ENCODE results near the gene DENND1A.

DENND1A gene

DNA sequence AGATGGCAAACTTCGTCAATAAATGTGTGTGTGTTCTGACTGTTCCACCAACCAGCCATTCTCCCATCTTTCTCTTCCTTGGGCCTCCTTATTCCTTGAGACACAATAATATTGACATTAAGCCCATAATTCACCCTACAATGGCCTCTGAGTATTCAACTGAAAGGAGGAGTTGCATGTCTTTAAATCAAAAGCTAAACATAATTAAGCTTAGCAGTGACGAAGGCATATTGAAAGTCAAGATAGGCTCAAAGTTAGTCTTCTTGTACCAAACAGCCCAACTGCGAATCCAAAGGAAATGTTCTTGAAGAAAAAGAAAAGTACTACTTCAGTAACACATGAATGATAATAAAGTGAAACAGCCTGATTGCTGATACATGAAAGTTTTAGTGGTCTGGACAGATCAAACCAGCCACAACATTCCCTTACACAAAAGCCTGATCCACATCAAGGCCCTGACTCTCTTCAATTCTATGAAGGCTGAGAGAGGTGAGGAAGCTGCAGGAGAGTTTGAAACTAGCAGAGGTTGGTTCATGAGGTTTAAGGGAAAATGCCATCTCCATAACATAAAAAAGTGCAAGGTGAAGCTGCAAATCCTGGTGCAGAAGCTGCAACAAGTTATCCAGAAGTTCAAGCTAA, 81.4 kb downstream of the DENND1A start:
- TF ChIP-seq TAF1 (IDR thresholded peaks at IDR 0.05; ENCODE audit: borderline replicate concordance, insufficient read depth, low read length), result no peak
- TF ChIP-seq POLR2AphosphoS5 (IDR thresholded peaks at IDR 0.05; ENCODE audit: low read depth, low read length), result no peak
- no peak for TF ChIP-seq FOXP2 (optimal IDR thresholded peaks at IDR 0.05; ENCODE audit: borderline replicate concordance, extremely low read depth, extremely low read length, insufficient read depth)
- no peak for TF ChIP-seq SIN3A (IDR thresholded peaks at IDR 0.05; ENCODE audit: borderline replicate concordance, insufficient read depth, low read length)
- TF ChIP-seq, protein P1, sequence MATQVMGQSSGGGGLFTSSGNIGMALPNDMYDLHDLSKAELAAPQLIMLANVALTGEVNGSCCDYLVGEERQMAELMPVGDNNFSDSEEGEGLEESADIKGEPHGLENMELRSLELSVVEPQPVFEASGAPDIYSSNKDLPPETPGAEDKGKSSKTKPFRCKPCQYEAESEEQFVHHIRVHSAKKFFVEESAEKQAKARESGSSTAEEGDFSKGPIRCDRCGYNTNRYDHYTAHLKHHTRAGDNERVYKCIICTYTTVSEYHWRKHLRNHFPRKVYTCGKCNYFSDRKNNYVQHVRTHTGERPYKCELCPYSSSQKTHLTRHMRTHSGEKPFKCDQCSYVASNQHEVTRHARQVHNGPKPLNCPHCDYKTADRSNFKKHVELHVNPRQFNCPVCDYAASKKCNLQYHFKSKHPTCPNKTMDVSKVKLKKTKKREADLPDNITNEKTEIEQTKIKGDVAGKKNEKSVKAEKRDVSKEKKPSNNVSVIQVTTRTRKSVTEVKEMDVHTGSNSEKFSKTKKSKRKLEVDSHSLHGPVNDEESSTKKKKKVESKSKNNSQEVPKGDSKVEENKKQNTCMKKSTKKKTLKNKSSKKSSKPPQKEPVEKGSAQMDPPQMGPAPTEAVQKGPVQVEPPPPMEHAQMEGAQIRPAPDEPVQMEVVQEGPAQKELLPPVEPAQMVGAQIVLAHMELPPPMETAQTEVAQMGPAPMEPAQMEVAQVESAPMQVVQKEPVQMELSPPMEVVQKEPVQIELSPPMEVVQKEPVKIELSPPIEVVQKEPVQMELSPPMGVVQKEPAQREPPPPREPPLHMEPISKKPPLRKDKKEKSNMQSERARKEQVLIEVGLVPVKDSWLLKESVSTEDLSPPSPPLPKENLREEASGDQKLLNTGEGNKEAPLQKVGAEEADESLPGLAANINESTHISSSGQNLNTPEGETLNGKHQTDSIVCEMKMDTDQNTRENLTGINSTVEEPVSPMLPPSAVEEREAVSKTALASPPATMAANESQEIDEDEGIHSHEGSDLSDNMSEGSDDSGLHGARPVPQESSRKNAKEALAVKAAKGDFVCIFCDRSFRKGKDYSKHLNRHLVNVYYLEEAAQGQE (IDR thresholded peaks at IDR 0.05; ENCODE audit: insufficient read depth in 1 of 2, low read depth in 2 of 2, low read length in 2 of 2), result no peak

DNA sequence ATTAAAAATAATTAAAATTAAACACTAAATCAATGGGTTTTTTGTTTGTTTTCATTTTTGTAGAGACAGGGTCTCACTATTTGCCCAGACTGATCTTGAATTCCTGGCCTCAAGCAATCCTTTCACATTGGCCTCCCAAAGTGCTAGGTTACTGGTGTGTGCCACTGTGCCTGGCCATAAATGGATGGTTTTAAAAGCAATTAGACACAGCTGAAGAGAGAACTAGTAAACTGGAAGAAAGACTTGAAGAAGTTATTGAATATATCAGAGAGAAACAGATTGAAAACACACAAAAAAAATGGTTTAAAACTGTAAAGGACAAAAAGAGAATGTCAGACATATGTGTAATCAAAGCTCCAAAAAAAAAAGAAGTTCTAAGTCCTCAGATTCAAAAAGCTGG, 83.0 kb downstream of the DENND1A start:
- TF ChIP-seq POLR2AphosphoS5 (IDR thresholded peaks at IDR 0.05; ENCODE audit: low read depth, low read length) (no peak), SIN3A (IDR thresholded peaks at IDR 0.05; ENCODE audit: borderline replicate concordance, insufficient read depth, low read length) (no peak), TAF1 (IDR thresholded peaks at IDR 0.05; ENCODE audit: borderline replicate concordance, insufficient read depth, low read length) (no peak), FOXP2 (optimal IDR thresholded peaks at IDR 0.05; ENCODE audit: borderline replicate concordance, extremely low read depth, extremely low read length, insufficient read depth) (no peak)
- TF ChIP-seq, protein P1 (IDR thresholded peaks at IDR 0.05; ENCODE audit: insufficient read depth in 1 of 2, low read depth in 2 of 2, low read length in 2 of 2), result no peak

DNA sequence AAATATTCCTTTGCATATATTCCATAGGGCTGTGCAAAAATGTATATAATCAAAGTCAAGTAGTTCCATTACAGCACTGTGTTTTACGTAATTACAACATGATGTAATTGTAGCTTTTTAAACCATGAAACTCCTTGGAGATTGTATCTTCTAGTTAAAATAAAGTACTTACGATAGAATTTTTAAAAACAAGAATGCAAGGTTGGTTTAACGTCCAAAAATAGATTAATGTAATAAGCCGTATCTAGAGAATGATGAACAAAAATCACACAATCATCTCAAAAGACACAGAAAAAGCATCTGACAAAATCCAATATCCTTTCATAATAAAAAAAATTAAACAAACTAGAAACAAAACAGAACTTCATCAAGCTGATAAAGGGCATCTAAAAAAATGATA, 86.2 kb downstream of the DENND1A start:
- TF ChIP-seq, protein P1 (IDR thresholded peaks at IDR 0.05; ENCODE audit: insufficient read depth in 1 of 2, low read depth in 2 of 2, low read length in 2 of 2), result no peak
- TF ChIP-seq TAF1 (IDR thresholded peaks at IDR 0.05; ENCODE audit: borderline replicate concordance, insufficient read depth, low read length) (no peak), POLR2AphosphoS5 (IDR thresholded peaks at IDR 0.05; ENCODE audit: low read depth, low read length) (no peak), FOXP2 (optimal IDR thresholded peaks at IDR 0.05; ENCODE audit: borderline replicate concordance, extremely low read depth, extremely low read length, insufficient read depth) (no peak)

DNA sequence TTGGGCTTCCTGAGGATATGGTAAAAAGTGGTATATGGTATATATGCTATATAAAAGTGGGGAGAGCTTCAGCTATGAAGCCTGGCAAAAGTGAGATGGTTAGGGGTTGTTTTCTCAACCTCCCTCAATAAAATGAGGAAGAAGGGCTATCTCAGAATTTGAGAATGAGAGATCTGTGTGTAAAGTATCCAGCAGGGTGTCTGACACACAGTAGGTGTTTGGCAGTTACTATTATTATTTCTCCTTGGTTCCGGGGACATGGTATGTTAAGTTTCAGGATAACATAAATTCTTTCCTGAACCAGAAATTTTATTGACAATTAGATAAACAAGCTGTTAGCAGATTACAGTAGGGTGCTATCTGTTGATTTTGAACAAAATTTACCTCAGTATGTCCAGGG, 94.1 kb downstream of the DENND1A start:
- no peak for TF ChIP-seq SIN3A (IDR thresholded peaks at IDR 0.05; ENCODE audit: borderline replicate concordance, insufficient read depth, low read length)
- TF ChIP-seq TAF1 (IDR thresholded peaks at IDR 0.05; ENCODE audit: borderline replicate concordance, insufficient read depth, low read length), result no peak
- no peak for TF ChIP-seq POLR2AphosphoS5 (IDR thresholded peaks at IDR 0.05; ENCODE audit: low read depth, low read length)
- TF ChIP-seq, protein P1 (IDR thresholded peaks at IDR 0.05; ENCODE audit: insufficient read depth in 1 of 2, low read depth in 2 of 2, low read length in 2 of 2), result no peak
- no peak for TF ChIP-seq FOXP2 (optimal IDR thresholded peaks at IDR 0.05; ENCODE audit: borderline replicate concordance, extremely low read depth, extremely low read length, insufficient read depth)

Measured in PFSK-1 (cell line).